ENCODE data around the gene SLC10A2. TPM values are rescaled to one million over a fixed set of nuclear protein-coding genes. Genes with fewer than 3 reads are reported as not detected.
"Not testable (repeated sequence)": the region's sequence is repeated elsewhere in the genome, so short reads cannot be mapped to it uniquely, and the experiment has no call there.

Gene SLC10A2
- polyA plus RNA-seq (2013, experiment 1 of 4), result not detected
- not detected for polyA plus RNA-seq (2013, experiment 2 of 4)
- polyA plus RNA-seq (2013, experiment 3 of 4), result not detected
- not detected for polyA plus RNA-seq (2013, experiment 4 of 4)

- H3K4me1 ChIP-seq (ENCODE audit: control insufficient read depth, insufficient read depth, low read length), result peaks cover 19% of the 10 kb centered on the region
- no peak within 1 kb of the TSS for H3K27ac ChIP-seq (ENCODE audit: insufficient read depth, low read depth, low read length, poor library complexity, severe bottlenecking)
- H3K27me3 ChIP-seq (ENCODE audit: control insufficient read depth, insufficient read depth, low read length, poor library complexity, severe bottlenecking), result no peaks in the 10 kb centered on the region
- no peaks in the 10 kb centered on the region for H3K9me3 ChIP-seq (ENCODE audit: control insufficient read depth, low read length)
- H3K36me3 ChIP-seq (ENCODE audit: control insufficient read depth, insufficient read depth, low read length), result no peaks in the 10 kb centered on the region
- WGBS, 2 experiments, result 77 to 82% methylated on average over 9 of the region's 9 CpGs
- no peak within 1 kb of the TSS for H3K4me3 ChIP-seq (ENCODE audit: insufficient read depth, low read depth, low read length)
Observed at GRCh38 chr13:103066079-103066780, at the start of gene SLC10A2. TSS of gene SLC10A2 (minus strand) at chr13:103066417. CDS start at chr13:103066249, 168 bp downstream.

GRCh38 chr13:103107580-103107979 is 41.4 kb upstream of the SLC10A2 start:
- Histone ChIP-seq H3K4me1 (ENCODE audit: control insufficient read depth, insufficient read depth, low read length) (no peaks in the 10 kb centered on the region), H3K4me3 (ENCODE audit: insufficient read depth, low read depth, low read length) (no peak overlapping the region), H3K27me3 (ENCODE audit: control insufficient read depth, insufficient read depth, low read length, poor library complexity, severe bottlenecking) (no peaks in the 10 kb centered on the region), H3K27ac (ENCODE audit: insufficient read depth, low read depth, low read length, poor library complexity, severe bottlenecking) (no peak overlapping the region), H3K36me3 (ENCODE audit: control insufficient read depth, insufficient read depth, low read length) (no peaks in the 10 kb centered on the region), H3K9me3 (ENCODE audit: control insufficient read depth, low read length) (no peaks in the 10 kb centered on the region)
- WGBS, 2 experiments, result 94 to 95% methylated on average over 2 of the region's 3 CpGs

- no peak overlapping the region for H3K4me3 ChIP-seq (ENCODE audit: insufficient read depth, low read depth, low read length)
- no peak overlapping the region for H3K27ac ChIP-seq (ENCODE audit: insufficient read depth, low read depth, low read length, poor library complexity, severe bottlenecking)
- no peaks in the 10 kb centered on the region for H3K36me3 ChIP-seq (ENCODE audit: control insufficient read depth, insufficient read depth, low read length)
- no peaks in the 10 kb centered on the region for H3K4me1 ChIP-seq (ENCODE audit: control insufficient read depth, insufficient read depth, low read length)
- H3K27me3 ChIP-seq (ENCODE audit: control insufficient read depth, insufficient read depth, low read length, poor library complexity, severe bottlenecking), result no peaks in the 10 kb centered on the region
- H3K9me3 ChIP-seq (ENCODE audit: control insufficient read depth, low read length), result no peaks in the 10 kb centered on the region
- 85 to 87% methylated on average over 4 to 5 of the region's 5 CpGs for WGBS, 2 experiments
Observed at GRCh38 chr13:103104340-103104739, 38.1 kb upstream of the SLC10A2 start.

GRCh38 chr13:103103456-103103855 is 37.2 kb upstream of the SLC10A2 start:
- 88 to 92% methylated on average over 6 of the region's 6 CpGs for WGBS, 2 experiments
- H3K9me3 ChIP-seq (ENCODE audit: control insufficient read depth, low read length); H3K27me3 ChIP-seq (ENCODE audit: control insufficient read depth, insufficient read depth, low read length, poor library complexity, severe bottlenecking); H3K27ac ChIP-seq (ENCODE audit: insufficient read depth, low read depth, low read length, poor library complexity, severe bottlenecking); H3K4me1 ChIP-seq (ENCODE audit: control insufficient read depth, insufficient read depth, low read length); H3K4me3 ChIP-seq (ENCODE audit: insufficient read depth, low read depth, low read length); H3K36me3 ChIP-seq (ENCODE audit: control insufficient read depth, insufficient read depth, low read length): not testable (repeated sequence)

- 54% methylated on average over 1 of the region's 1 CpG; no CpG with 5 or more reads in 1 of the 2 experiments for WGBS, 2 experiments
- Histone ChIP-seq H3K4me3 (ENCODE audit: insufficient read depth, low read depth, low read length) (no peak overlapping the region), H3K9me3 (ENCODE audit: control insufficient read depth, low read length) (no peaks in the 10 kb centered on the region), H3K27me3 (ENCODE audit: control insufficient read depth, insufficient read depth, low read length, poor library complexity, severe bottlenecking) (no peaks in the 10 kb centered on the region), H3K27ac (ENCODE audit: insufficient read depth, low read depth, low read length, poor library complexity, severe bottlenecking) (no peak overlapping the region), H3K4me1 (ENCODE audit: control insufficient read depth, insufficient read depth, low read length) (no peaks in the 10 kb centered on the region), H3K36me3 (ENCODE audit: control insufficient read depth, insufficient read depth, low read length) (no peaks in the 10 kb centered on the region)
Observed at GRCh38 chr13:103102482-103102881, 36.3 kb upstream of the SLC10A2 start.

- Histone ChIP-seq H3K36me3 (ENCODE audit: control insufficient read depth, insufficient read depth, low read length) (no peaks in the 10 kb centered on the region), H3K9me3 (ENCODE audit: control insufficient read depth, low read length) (no peaks in the 10 kb centered on the region), H3K4me3 (ENCODE audit: insufficient read depth, low read depth, low read length) (no peak overlapping the region), H3K4me1 (ENCODE audit: control insufficient read depth, insufficient read depth, low read length) (no peaks in the 10 kb centered on the region), H3K27me3 (ENCODE audit: control insufficient read depth, insufficient read depth, low read length, poor library complexity, severe bottlenecking) (no peaks in the 10 kb centered on the region), H3K27ac (ENCODE audit: insufficient read depth, low read depth, low read length, poor library complexity, severe bottlenecking) (no peak overlapping the region)
- WGBS, 2 experiments, result 88 to 89% methylated on average over 7 of the region's 7 CpGs
Observed at GRCh38 chr13:103101901-103102300, 35.7 kb upstream of the SLC10A2 start.

GRCh38 chr13:103101500-103101899 is 35.3 kb upstream of the SLC10A2 start:
- 10 to 76% methylated on average over 1 to 2 of the region's 2 CpGs for WGBS, 2 experiments
- H3K4me3 ChIP-seq (ENCODE audit: insufficient read depth, low read depth, low read length), result no peak overlapping the region
- H3K27me3 ChIP-seq (ENCODE audit: control insufficient read depth, insufficient read depth, low read length, poor library complexity, severe bottlenecking), result no peaks in the 10 kb centered on the region
- no peaks in the 10 kb centered on the region for H3K4me1 ChIP-seq (ENCODE audit: control insufficient read depth, insufficient read depth, low read length)
- H3K36me3 ChIP-seq (ENCODE audit: control insufficient read depth, insufficient read depth, low read length), result no peaks in the 10 kb centered on the region
- H3K9me3 ChIP-seq (ENCODE audit: control insufficient read depth, low read length), result no peaks in the 10 kb centered on the region
- H3K27ac ChIP-seq (ENCODE audit: insufficient read depth, low read depth, low read length, poor library complexity, severe bottlenecking), result no peak overlapping the region

- Histone ChIP-seq H3K27ac (ENCODE audit: insufficient read depth, low read depth, low read length, poor library complexity, severe bottlenecking) (no peak overlapping the region), H3K4me1 (ENCODE audit: control insufficient read depth, insufficient read depth, low read length) (no peaks in the 10 kb centered on the region), H3K9me3 (ENCODE audit: control insufficient read depth, low read length) (no peaks in the 10 kb centered on the region), H3K27me3 (ENCODE audit: control insufficient read depth, insufficient read depth, low read length, poor library complexity, severe bottlenecking) (no peaks in the 10 kb centered on the region), H3K4me3 (ENCODE audit: insufficient read depth, low read depth, low read length) (no peak overlapping the region), H3K36me3 (ENCODE audit: control insufficient read depth, insufficient read depth, low read length) (no peaks in the 10 kb centered on the region)
Observed at GRCh38 chr13:103100830-103101229, 34.6 kb upstream of the SLC10A2 start.

- 81 to 91% methylated on average over 5 of the region's 5 CpGs for WGBS, 2 experiments
- no peaks in the 10 kb centered on the region for H3K27me3 ChIP-seq (ENCODE audit: control insufficient read depth, insufficient read depth, low read length, poor library complexity, severe bottlenecking)
- no peaks in the 10 kb centered on the region for H3K4me1 ChIP-seq (ENCODE audit: control insufficient read depth, insufficient read depth, low read length)
- H3K9me3 ChIP-seq (ENCODE audit: control insufficient read depth, low read length), result no peaks in the 10 kb centered on the region
- H3K27ac ChIP-seq (ENCODE audit: insufficient read depth, low read depth, low read length, poor library complexity, severe bottlenecking), result no peak overlapping the region
- no peak overlapping the region for H3K4me3 ChIP-seq (ENCODE audit: insufficient read depth, low read depth, low read length)
- no peaks in the 10 kb centered on the region for H3K36me3 ChIP-seq (ENCODE audit: control insufficient read depth, insufficient read depth, low read length)
Observed at GRCh38 chr13:103099722-103100293, 33.6 kb upstream of the SLC10A2 start.

GRCh38 chr13:103098535-103098934 is 32.3 kb upstream of the SLC10A2 start:
- WGBS, 2 experiments, result 87 to 93% methylated on average over 3 of the region's 3 CpGs
- Histone ChIP-seq H3K27me3 (ENCODE audit: control insufficient read depth, insufficient read depth, low read length, poor library complexity, severe bottlenecking) (no peaks in the 10 kb centered on the region), H3K9me3 (ENCODE audit: control insufficient read depth, low read length) (no peaks in the 10 kb centered on the region), H3K4me1 (ENCODE audit: control insufficient read depth, insufficient read depth, low read length) (no peaks in the 10 kb centered on the region), H3K27ac (ENCODE audit: insufficient read depth, low read depth, low read length, poor library complexity, severe bottlenecking) (no peak overlapping the region), H3K4me3 (ENCODE audit: insufficient read depth, low read depth, low read length) (no peak overlapping the region), H3K36me3 (ENCODE audit: control insufficient read depth, insufficient read depth, low read length) (no peaks in the 10 kb centered on the region)

Data from ectodermal cell (in vitro differentiated cells).